PC-9 (cell line): ENCODE measurements around the gene TSPEAR. TPM values are rescaled to one million over a fixed set of nuclear protein-coding genes. Genes with fewer than 3 reads are reported as not detected.

Experiments
- BruUV-seq: library from RNA; stranded (reverse); fragments of 400-500 nt; replicated peaks from 2 replicates; lab custom pipeline; 2021; lab: Mats Ljungman, UMichigan
- CTCF ChIA-PET: fragments of 300-600 bp; sonication (Branson Sonifier 250); formaldehyde crosslinking; loops from one replicate; lab custom pipeline; 2022; ENCODE audit warnings: antibody characterized with exemption; lab: Charles Lee
- POLR2A ChIA-PET: fragments of 300-600 bp; sonication (Branson Sonifier 250); formaldehyde crosslinking; loops from one replicate; lab custom pipeline; 2022; ENCODE audit warnings: antibody characterized with exemption; ENCODE audit not compliant: unreplicated experiment; lab: Charles Lee
- DNase-seq, 2 experiments: peaks; one replicate each; pipeline versions ENCODE4 v3.0.0 to v3.0.0-alpha.2; 2015 to 2022; ENCODE audit warnings: mixed read lengths in 1 of 2
- H2AFZ ChIP-seq: fragments of 200-600 bp; sonication (generic); 2 replicates; pipeline ENCODE4 v1.8.1; 2017; ENCODE audit warnings: antibody characterized with exemption
- H3F3A ChIP-seq: fragments of 200-600 bp; sonication (generic); 2 replicates; pipeline ENCODE4 v1.8.1; 2017; ENCODE audit warnings: antibody characterized with exemption, mild to moderate bottlenecking, low read depth; ENCODE audit not compliant: insufficient read depth
- H3K27ac ChIP-seq: fragments of 200-600 bp; sonication (generic); 2 replicates; pipeline ENCODE4 v1.6.1; 2016; ENCODE audit warnings: mixed run types
- H3K27me3 ChIP-seq: fragments of 200-600 bp; sonication (generic); 2 replicates; pipeline ENCODE4 v1.6.1; 2016; ENCODE audit warnings: low read depth, mixed run types; ENCODE audit not compliant: insufficient read depth
- H3K36me3 ChIP-seq: fragments of 200-600 bp; sonication (generic); 2 replicates; pipeline ENCODE4 v1.6.1; 2016; ENCODE audit warnings: low read depth, mixed run types
- H3K4me1 ChIP-seq: fragments of 200-600 bp; sonication (generic); replicated peaks from 2 replicates; pipeline ENCODE4 v1.6.1; 2016; ENCODE audit warnings: mixed run types; ENCODE audit not compliant: insufficient read depth
- H3K4me2 ChIP-seq: fragments of 200-600 bp; sonication (generic); 2 replicates; pipeline ENCODE4 v1.6.1; 2017; ENCODE audit warnings: mixed run types
- H3K4me3 ChIP-seq: fragments of 200-600 bp; sonication (generic); 2 replicates; pipeline ENCODE4 v1.6.1; 2016; ENCODE audit warnings: mixed run types
- H3K79me2 ChIP-seq: fragments of 200-600 bp; sonication (generic); 2 replicates; pipeline ENCODE4 v1.6.1; 2017; ENCODE audit warnings: low read depth, mixed run types
- H3K9me2 ChIP-seq: fragments of 200-600 bp; sonication (generic); 2 replicates; pipeline ENCODE4 v1.8.1; 2017; ENCODE audit warnings: mild to moderate bottlenecking; ENCODE audit not compliant: insufficient read depth
- H3K9me3 ChIP-seq: fragments of 200-600 bp; sonication (generic); 2 replicates; pipeline ENCODE4 v1.8.1; 2016; ENCODE audit warnings: low read depth; ENCODE audit not compliant: insufficient read depth
- H4K20me1 ChIP-seq: fragments of 200-600 bp; sonication (generic); 2 replicates; pipeline ENCODE4 v1.8.1; 2017; ENCODE audit not compliant: insufficient read depth
- EZH2 ChIP-seq: fragments of 200-600 bp; sonication (generic); IDR thresholded peaks from 2 replicates; pipeline ENCODE4 v1.8.0; 2017; ENCODE audit warnings: antibody characterized with exemption, low read depth
- intact Hi-C: fragments of 100-400 bp; cut with micrococcal nuclease; formaldehyde crosslinking; loops from one replicate; pipeline ENCODE4 v1.10.0; 2022; ENCODE audit not compliant: unreplicated experiment
- total RNA-seq: library from RNA; stranded (reverse); gene quantifications from 2 replicates; pipeline ENCODE4 v1.2.3, GENCODE V29; 2021
- TF ChIP-seq, protein P1 (sequence below): fragments of 200-600 bp; sonication (generic); conservative IDR thresholded peaks from 2 replicates; pipeline ENCODE4 v1.6.1; 2017; ENCODE audit warnings: mixed run types, antibody characterized with exemption, mild to moderate bottlenecking, moderate library complexity

TSPEAR gene
- total RNA-seq, 1 experiment from 2014 or later: not detected

DNA sequence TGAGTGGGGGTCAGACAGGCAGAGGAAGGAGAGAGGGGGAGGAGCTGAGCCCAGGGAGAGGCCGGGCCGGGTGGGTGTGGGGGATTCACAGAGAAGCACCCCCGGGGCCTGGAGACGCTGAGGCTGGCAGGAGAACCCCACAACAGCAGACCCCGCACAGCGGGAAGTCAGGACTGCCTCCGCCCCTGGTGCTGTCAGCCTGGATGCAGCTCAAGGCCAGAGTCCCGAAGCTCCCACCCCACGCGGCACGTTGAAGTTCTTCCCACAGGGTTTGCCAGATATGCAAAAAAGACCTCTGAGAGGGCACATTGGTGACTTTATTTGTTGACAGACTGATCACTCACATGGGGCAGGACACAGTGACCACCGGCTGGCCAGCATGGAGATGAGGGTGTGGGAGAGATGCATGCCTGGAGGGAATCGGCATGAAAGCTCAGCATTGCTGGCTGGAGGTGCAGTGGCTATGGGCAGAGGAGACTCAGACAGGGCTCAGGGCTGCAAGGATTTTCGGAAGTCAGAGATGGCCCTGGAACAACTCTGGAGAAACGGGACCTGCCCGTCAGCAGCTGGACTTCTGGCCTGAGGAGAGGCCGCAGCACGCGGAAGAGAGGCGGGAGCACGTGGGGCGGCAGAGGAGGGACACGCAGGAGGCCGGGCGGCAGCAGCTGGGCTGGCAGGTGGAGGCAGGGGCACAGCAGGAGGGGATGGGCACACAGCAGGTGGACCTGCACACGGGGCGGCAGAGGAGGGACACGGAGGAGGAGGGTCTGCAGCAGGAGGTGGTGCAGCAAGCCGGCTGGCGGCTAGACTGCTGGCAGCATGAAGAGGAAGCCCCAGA is 153.7 kb downstream of the TSPEAR start:
- no peak for DNase-seq
- ChIA-PET CTCF (no interaction called here), POLR2A (no interaction called here)
- no peak for TF ChIP-seq EZH2
- TF ChIP-seq, protein P1, sequence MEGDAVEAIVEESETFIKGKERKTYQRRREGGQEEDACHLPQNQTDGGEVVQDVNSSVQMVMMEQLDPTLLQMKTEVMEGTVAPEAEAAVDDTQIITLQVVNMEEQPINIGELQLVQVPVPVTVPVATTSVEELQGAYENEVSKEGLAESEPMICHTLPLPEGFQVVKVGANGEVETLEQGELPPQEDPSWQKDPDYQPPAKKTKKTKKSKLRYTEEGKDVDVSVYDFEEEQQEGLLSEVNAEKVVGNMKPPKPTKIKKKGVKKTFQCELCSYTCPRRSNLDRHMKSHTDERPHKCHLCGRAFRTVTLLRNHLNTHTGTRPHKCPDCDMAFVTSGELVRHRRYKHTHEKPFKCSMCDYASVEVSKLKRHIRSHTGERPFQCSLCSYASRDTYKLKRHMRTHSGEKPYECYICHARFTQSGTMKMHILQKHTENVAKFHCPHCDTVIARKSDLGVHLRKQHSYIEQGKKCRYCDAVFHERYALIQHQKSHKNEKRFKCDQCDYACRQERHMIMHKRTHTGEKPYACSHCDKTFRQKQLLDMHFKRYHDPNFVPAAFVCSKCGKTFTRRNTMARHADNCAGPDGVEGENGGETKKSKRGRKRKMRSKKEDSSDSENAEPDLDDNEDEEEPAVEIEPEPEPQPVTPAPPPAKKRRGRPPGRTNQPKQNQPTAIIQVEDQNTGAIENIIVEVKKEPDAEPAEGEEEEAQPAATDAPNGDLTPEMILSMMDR: no peak
- Histone ChIP-seq H2AFZ (no peak overlapping the region), H3F3A (no peaks in the 10 kb centered on the region), H3K27ac (no peak overlapping the region), H3K4me2 (no peak overlapping the region), H3K4me3 (no peak overlapping the region), H3K4me1 (no peaks in the 10 kb centered on the region), H3K9me3 (no peaks in the 10 kb centered on the region), H3K79me2 (no peaks in the 10 kb centered on the region), H4K20me1 (no peaks in the 10 kb centered on the region), H3K9me2 (no peaks in the 10 kb centered on the region), H3K36me3 (no peaks in the 10 kb centered on the region), H3K27me3 (peaks cover 67% of the 10 kb centered on the region)
- BruUV-seq: no TSS peak
- intact Hi-C loops: no loop called here

DNA sequence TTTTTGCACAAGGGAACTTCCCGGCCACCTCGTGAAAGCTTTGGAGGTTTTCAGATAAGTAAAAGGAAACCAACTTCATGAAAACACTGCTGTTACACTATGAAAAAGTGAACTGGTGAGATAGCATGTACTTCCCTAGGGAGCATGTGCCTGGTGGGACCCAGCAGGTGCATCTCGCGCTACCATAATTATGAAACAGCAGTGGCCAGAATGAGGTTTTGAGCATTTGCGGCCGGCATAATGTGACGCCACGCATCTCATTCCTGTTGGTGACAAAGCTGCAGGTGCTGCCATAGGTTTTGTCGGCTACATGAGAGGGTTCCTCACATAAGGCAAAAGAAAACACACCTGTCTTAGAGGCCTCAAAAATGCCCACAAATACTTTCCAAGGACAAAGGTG is 154.5 kb downstream of the TSPEAR start:
- TF ChIP-seq EZH2: 0 out of 2 replicates have a peak, but pooled peaks have one; percentile 44
- TF ChIP-seq, protein P1: no peak
- H2AFZ ChIP-seq: no peak overlapping the region
- intact Hi-C loops: no loop called here
- no peaks in the 10 kb centered on the region for H3F3A ChIP-seq
- no peak overlapping the region for H3K27ac ChIP-seq
- CTCF ChIA-PET: no interaction called here
- POLR2A ChIA-PET: no interaction called here
- H3K36me3 ChIP-seq: no peaks in the 10 kb centered on the region
- H3K4me3 ChIP-seq: no peak overlapping the region
- no TSS peak for BruUV-seq
- no peak overlapping the region for H3K4me2 ChIP-seq
- H3K27me3 ChIP-seq: peaks cover 71% of the 10 kb centered on the region
- no peaks in the 10 kb centered on the region for H3K9me3 ChIP-seq
- H3K9me2 ChIP-seq: no peaks in the 10 kb centered on the region
- H3K4me1 ChIP-seq: no peaks in the 10 kb centered on the region
- DNase-seq: no peak
- H3K79me2 ChIP-seq: no peaks in the 10 kb centered on the region
- H4K20me1 ChIP-seq: no peaks in the 10 kb centered on the region

DNA sequence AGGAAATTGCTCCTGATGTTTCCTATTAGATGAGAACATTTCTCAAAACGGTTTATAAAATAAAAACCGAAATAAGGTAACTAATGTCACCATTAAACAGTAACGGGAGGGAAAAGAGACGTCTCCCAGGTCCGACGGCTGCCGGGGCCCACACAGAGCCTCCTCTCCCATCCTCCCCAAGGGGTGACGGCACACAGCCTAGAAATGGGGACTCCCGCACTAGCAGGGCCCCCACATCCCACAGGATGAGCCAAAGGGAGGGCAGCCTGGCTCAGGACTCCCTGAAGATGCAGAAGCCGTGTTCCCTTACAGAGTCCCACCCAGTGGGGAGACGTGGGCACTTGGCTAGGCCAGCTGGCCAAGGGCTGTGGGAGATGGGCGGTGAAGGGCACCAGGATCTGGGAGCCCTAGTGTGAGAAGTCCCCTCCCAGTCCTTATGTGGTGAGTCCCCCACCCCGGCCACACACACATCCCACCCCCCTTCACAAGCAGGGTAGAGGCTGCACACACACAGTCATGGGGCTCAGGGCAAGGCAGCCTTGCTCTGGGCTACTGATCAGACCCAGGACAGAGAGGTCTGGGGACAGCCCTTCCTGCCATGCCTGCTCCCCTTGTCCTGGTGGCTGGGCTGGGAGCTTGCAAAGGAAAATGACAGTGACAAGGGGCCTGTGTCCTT is 156.0 kb downstream of the TSPEAR start:
- TF ChIP-seq, protein P1: no peak
- TF ChIP-seq EZH2: no peak
- no TSS peak for BruUV-seq

More for the DNA sequence above, 156.0 kb downstream of the TSPEAR start:
- ChIA-PET CTCF (no interaction called here), POLR2A (no interaction called here)
- Histone ChIP-seq H3K79me2 (no peaks in the 10 kb centered on the region), H3K4me1 (no peaks in the 10 kb centered on the region), H3K4me2 (no peak overlapping the region), H3K9me3 (no peaks in the 10 kb centered on the region), H2AFZ (no peak overlapping the region), H3F3A (no peaks in the 10 kb centered on the region), H4K20me1 (no peaks in the 10 kb centered on the region), H3K4me3 (no peak overlapping the region), H3K36me3 (no peaks in the 10 kb centered on the region), H3K27ac (no peak overlapping the region), H3K27me3 (peaks cover 76% of the 10 kb centered on the region), H3K9me2 (no peaks in the 10 kb centered on the region)
- intact Hi-C loops: no loop called here
- no peak for DNase-seq
